GM19328 (cell line): ENCODE data around the gene CBX3.
"Not testable (repeated sequence)": the region's sequence is repeated elsewhere in the genome, so short reads cannot be mapped to it uniquely, and the experiment has no call there.

ENCODE experiments used
- ATAC-seq: cut with Tn5 transposase; IDR thresholded peaks from one replicate; pipeline ENCODE4 v1.9.1; 2021; ENCODE audit warnings: mild to moderate bottlenecking, moderate library complexity; ENCODE audit not compliant: unreplicated experiment

Gene CBX3

DNA sequence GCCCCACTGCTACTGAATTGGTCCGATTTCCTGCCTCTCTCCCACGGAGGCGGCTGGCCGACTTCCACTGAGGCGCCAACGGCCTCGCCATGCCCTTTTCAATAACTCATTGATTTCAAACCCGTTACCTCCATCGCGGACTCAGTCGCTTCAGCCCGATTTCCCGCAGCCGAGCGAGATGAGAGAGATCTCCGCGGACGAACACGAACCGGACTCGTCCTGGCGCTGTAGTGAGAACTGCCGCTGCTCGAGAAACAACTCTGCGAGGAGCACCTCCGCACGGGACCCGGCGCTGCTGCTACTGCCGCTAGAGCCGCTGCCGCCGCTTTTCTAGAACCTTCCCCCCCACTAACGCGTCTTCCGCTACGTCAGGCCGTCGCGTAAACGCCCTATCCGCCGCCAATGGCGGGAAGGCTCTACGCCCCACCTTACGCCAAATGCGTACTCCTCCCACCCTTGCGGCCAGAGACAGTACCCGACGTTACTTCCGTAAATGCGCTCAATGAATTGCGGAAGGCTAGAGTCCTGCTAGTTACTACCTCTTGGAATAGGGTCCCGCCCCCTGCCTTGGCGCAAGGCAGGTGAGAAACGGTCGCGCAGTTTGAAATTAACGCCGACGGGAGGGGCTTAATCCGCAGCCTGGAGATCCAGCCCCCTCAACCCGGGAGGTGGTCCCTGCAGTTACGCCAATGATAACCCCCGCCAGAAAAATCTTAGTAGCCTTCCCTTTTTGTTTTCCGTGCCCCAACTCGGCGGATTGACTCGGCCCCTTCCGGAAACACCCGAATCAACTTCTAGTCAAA lies 900 bp upstream of the CBX3 start, which contains the start of gene HNRNPA2B1:
Gene HNRNPA2B1, minus strand, starts transcription at position 303 of the 803 bp plus-strand sequence. Its CDS starts 169 bp downstream, at position 134.
- ATAC-seq: peak; percentile 59

DNA sequence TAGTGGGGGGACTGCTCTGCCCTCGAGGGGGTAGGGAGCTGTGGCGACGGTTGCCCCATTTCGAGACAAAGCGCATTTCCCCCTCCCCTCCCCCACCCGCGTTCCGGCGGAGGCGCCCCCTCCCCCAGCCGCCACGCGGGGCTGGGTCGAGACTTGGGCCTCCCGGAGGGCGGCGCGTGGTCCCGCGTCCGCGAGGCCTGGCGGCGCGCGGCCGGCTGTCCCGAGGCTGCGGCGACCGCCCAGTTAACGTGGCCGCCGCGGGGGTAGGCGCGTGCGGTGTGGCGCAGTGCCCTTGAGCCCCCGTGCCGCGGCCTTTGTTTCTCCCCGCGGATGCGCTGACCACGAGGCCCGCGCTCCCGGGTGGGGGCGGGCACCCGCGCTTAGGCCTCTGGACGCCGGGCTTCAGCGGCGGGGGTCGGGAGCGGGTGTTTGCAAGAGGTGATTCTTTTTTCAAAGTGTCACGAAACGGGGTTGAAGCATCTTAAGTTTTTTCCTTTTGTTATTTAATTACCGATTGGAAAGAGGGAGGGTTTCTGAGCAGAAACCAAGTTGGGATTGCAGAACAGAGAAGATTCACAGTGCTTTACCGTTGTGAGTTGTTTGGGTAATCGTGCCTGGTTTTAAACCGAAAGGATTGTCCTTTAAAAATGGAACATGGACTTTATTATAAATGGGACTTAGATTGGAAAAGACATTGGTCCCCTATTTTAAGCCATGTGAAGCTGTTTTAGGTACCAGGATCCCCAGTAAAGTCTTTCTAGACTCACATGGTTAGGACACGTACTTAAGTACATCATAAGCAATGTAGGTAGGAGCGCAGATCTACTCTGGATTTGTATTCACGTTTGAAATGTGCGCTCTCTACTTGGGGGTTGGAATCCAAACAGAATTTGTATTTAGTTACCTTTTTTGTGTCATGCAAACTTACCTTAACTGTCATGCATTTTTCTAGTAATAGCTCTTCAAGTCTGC lies 760 bp downstream of the CBX3 start:
- ATAC-seq: no peak

DNA sequence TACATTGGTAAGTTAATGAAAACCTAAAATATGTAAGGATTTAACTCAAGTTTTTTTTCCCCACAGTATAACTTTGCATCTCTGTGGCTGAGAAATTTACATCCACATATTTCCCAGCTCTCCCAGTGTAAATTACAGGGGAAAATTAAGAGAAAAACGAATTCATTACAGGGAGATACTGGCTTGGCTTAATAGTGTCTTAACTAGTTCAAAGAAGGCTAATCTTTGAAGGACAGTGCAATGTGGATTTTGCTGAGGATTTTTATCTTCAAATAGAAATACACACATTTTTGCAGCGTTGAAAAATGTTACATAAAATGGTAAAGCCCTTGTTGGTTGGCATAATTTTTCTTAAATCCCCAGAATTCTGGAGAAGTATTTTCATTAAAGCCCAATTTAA lies 1.5 kb downstream of the CBX3 start:
- ATAC-seq: no peak

DNA sequence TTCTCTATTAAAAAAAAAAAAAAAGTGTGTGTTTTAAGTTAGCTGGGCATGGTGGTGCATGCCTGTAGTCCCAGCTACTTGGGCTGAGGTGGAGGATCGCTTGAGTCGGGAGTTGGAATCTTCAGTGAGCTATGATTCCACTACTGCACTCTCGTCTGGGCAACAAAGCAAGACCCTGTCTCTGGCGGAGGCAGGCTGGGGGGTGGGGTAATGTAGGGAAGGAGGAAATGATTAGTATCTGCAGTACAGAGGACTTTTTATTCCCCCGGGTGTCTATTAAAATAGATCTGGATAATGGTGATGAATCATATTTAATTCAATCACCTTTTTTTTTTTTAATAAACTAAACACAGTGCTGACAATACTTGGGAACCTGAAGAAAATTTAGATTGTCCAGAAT lies 6.5 kb downstream of the CBX3 start:
- ATAC-seq: no peak

DNA sequence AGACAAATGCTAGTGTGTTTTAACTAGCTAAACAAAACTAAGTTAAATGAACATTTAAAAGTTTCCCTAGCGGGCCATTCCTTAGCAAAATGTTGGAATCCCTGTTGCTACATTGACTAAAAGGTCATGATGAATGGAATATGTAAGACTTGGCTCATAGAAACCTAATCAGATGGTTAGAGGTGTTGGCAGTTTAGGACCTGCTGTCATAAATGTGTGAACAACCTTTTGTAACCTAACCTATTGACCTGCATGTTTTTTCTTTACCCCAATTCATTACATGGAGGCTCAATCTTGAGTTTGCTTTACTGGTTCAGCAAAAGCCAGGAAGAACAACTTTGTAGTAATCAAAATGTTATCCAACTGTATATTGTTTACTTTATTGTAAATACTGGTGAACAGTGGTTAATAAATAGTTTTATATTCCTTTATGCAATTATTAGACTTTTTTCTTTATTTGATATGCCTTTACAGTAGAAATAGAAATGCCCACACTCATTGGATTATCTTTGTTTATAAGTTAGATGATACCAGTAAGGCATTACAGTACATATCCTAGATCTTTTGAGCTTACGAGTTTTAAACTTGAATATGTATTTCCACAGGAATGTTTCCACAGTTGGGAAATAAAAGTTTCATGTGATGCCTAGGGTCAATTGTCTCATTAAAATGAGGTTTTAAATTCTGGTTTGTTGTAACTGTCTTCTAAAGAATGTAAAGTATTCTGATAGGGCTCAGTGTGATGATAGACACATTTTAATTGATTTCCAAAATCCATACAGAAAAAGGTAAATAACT lies 11.6 kb downstream of the CBX3 start:
- no peak for ATAC-seq

DNA sequence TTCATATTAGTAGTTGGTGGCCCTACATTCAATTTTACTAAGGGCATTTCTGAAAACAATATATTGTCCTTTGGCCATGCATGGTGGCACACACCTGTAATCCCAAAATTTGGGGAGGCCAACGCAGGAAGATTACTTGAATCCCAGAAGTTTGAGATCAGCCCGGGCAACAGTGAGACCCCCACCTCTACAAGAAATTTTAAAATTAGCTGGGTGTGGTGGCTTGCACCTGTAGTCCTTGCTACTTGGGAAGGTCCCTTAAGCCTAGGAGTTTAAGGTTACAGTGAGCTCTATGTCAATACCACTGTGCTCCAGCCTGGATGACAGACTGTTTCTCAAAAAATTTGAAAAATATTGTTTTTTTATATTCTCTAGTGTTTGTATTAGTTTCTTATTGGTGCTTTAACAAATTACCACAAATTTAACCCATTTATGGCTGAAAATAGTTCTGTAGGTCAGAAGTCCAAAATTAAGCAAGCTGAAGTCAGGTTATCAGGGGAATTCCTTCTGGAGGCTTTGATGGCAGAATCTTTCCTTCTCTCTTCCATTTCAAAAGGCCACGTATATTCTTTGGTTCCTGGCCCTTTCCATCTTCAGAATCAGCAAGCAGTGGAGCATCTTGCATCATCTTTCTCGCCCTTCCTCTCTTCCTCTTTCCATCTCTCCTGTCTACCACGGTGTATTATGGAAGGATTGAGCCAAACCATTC lies 12.4 kb downstream of the CBX3 start:
- no peak for ATAC-seq

DNA sequence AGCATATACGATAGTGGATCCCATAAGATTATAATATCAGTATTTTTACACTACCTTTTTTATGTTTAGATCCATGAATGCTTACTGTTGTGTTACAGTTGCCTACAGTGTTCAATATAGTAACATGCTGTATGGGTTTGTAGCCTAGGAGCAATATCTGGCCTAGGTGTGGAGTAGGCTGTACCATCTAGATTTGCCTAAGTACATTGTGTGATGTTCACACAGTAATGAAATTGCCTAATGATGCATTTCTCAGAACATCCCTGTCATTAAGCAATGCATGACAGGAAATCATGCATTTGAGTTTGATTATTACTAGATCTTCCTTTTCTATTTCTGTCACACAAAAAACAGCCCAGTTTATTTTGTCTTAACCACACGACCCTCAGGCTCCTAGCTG lies 14.5 kb downstream of the CBX3 start:
- ATAC-seq: no peak

DNA sequence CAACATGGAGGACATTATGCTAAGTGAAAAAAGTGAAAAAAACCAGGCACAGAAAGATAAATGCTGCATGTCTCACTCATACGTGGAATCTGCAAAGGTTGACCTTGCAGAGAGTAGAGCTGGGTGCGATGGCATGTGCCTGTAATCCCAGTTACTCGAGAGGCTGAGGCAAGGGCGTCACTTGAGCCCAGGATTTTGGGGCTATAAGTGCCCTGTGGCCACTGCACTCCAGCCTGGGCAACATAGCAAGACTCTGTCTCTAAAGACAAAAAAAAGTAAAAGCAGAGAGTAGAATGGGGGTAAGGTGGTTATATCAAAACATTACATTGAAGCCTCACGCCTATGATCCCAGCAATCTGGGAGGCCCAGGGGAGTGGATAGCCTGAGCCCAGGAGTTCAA lies 22.8 kb downstream of the CBX3 start:
- ATAC-seq: no peak

DNA sequence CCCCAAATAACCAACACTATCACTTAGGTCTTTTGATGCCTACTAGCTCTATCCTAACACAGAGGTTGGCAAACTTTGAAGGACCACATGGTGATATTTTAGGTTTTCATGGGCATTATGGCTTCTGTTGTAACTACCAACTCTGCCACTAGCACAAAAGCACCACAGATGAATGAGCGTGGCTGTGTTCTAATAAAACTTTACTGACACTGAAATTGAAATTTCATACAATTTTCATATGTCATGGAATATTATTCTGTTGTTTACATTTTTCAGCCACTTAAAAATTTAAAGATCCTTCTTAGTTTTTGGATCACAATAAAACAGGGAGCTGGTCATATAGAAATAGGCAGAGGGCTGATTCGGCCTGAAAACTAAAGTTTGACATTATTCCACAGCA lies 26.4 kb downstream of the CBX3 start:
- ATAC-seq: no peak

DNA sequence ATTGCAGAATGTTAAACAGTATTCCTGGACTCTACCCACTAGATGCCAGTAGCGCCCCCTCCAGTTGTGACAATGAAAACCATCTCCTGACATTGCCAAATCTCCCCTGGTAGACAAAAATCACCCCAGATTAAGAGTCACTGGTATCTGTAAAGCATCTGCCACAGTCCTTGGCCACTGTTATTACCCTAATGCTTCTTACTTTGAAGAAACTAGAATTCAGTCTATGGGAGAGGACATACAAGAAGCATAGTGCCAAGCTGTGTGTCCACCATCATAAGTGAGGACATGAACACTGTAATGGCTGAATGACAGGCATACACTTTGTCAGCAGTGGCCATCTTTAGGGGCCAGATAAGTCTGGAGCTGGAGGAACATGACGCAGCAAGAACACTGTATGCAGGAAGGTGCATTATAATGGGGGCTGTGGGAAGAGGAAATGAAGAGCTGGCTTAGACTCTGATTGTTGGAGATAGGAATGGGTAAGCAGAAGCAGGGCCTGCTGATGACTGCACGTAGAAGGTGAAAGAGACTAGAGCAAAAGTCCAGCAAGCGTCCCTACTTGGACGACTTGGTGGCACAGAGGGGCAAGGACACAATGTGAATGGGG lies 32.5 kb downstream of the CBX3 start:
- ATAC-seq: no peak

DNA sequence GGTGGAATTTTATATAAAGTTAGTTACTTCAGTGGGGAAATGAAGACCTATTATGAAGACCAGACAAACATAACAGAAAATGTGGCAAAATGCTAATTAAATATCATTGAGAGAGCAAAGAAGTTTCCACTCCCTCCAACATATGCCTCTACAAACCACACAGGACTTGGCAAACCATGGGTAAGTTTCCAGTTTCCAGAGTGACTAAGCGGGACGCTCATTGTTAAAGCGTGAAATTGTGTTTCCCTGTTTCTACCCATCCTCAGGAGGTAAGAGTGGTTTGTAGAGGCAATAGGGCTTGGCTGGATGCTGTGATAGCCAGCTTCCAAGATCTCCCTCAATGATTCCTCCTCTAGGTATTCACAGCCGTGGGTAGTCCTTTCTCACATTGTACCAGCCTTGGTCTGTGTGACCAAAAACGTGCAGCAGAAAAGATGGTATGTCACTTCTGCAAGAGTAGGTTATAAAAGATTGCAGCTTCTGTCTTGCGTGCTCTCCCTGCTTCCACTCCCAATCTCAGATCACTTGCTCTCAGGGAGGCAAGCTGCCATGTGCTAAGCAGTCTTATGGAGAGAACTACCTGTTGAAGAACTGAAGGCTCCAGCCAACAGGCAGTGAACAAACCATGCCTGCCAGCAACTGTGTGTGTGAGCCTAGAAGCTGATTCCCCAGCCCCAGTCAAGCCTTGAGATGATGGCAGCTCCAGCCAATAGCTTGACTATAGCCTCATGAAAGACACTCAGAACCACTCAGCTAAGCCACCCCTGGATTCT lies 35.7 kb downstream of the CBX3 start:
- no peak for ATAC-seq

DNA sequence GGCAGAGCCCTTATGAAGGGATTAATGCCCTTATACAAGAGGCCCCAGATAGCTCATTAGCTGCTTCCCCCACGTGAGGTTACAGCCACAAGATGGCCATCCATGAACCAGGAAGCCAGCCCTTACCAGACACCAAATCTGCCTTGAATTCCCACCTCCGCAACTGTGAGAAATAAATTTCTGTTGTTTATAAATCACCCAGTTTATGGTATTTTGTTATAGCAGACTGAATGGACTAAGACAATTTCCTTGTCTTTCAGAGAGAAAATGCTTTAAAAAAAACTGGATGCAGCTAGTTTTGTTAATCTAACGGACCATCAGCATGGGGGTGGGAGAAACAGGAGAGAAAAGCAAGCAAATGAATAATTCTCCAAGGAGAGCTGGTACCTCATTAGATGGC lies 36.5 kb downstream of the CBX3 start:
- ATAC-seq: no peak

DNA sequence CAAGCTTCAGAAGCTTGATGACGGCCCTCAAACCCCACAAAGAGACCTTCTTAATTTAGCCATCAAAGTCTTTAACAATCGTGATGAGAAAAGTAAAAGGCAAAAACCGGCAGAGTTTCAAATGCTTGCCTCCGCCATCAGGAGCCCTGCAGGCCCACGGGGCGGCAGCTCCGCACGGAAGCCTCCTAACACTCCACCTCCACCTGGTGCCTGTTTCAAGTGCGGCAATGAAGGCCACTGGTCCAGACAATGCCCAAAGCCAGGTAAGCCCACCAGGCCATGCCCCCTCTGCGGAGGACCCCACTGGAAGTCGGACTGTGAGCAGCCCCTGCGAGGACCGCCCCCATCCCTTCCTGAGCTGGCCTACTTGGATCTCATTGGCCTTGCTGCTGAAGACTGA lies 43.6 kb downstream of the CBX3 start:
- no peak for ATAC-seq

DNA sequence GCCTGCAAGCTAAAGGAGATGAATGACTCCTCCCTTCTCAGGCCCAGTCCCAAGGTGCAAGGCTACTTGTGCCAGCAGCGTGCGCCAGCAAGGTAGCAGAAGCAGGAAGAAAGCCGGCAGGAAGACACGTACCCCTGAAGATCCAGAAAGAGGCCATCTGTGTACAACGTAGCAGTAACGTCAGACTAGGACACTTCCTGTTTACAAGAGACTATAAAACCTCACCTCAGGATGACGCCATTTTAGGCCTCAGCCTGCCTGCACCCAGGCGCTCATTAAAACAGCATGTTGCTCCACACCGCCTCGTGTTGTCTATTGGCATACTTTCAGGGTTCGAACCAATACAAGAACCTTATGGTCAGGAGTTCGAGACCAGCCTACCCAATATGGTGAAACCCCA lies 48.7 kb downstream of the CBX3 start:
- no peak for ATAC-seq

DNA sequence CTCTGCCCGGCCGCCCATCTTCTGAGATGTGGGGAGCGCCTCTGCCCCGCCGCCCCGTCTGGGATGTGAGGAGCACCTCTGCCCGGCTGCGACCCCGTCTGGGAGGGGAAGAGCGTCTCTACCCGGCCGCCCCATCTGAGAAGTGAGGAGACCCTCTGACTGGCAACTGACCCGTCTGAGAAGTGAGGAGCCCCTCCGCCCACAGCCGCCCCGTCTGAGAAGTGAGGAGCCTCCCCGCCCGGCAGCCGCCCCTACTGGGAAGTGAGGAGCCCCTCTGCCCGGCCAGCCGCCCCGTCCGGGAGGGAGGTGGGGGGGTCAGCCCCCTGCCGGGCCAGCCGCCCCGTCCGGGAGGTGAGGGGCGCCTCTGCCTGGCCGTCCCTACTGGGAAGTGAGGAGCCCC lies 60.3 kb downstream of the CBX3 start:
- ATAC-seq: not testable (repeated sequence)
